ENCODE data around the gene AARSD1.
"Not testable (repeated sequence)": the region's sequence is repeated elsewhere in the genome, so short reads cannot be mapped to it uniquely, and the experiment has no call there.

The AARSD1 gene

DNA sequence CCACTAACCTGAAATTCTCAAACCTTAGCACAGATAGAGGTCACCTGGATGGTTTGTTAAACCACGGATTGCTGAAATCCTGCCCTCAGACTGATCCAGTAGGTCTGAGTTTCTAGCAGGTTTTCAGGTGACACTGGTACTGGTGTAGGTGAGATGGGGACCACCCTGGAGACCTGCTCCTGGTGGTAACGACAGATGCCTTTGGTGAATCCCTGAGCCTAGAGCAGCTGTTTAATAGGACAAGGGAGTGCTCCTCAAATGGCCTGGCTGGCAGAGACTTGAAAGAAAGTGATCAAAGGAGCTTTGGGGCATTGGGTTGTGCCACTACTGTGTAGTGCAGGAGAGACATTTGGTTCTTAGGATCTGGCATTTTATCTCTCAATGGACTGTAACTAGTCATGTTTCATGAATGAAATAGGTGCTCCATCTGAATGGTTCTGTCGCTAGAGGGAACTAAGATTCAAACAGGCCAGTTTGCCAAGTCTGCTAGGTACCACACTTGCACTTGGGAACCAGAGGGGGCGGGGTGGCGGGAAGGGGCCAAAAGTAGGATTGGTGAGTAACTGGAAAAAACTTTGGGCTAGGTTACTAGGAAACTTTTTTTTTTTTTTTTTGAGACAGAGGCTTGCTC lies 39.4 kb upstream of the AARSD1 start:
- H3K4me3 ChIP-seq (ENCODE audit: low read depth, low read length) = no peak overlapping the region
- DNase-seq (ENCODE audit: low read depth, low spot score) = no peak
- ChIA-PET CTCF (interaction anchor here (1.0 kb wide), 1 partner anchor 20 kb away, joined by 4 read pairs; no protein-coding TSS in a partner anchor), POLR2A (no interaction called here)
- no peak for TF ChIP-seq CTCF (IDR thresholded peaks at IDR 0.05; ENCODE audit: insufficient read depth, low read length, missing control alignments)

GRCh38 chr17:43000894-43001293 lies 36.6 kb upstream of the AARSD1 start:
- POLR2A ChIA-PET; H3K4me3 ChIP-seq (ENCODE audit: low read depth, low read length); DNase-seq (ENCODE audit: low read depth, low spot score): not testable (repeated sequence)
- CTCF ChIA-PET = interaction anchor here (0.8 kb wide), 1 partner anchor 309 kb away, joined by 4 read pairs; no protein-coding TSS in a partner anchor

DNA sequence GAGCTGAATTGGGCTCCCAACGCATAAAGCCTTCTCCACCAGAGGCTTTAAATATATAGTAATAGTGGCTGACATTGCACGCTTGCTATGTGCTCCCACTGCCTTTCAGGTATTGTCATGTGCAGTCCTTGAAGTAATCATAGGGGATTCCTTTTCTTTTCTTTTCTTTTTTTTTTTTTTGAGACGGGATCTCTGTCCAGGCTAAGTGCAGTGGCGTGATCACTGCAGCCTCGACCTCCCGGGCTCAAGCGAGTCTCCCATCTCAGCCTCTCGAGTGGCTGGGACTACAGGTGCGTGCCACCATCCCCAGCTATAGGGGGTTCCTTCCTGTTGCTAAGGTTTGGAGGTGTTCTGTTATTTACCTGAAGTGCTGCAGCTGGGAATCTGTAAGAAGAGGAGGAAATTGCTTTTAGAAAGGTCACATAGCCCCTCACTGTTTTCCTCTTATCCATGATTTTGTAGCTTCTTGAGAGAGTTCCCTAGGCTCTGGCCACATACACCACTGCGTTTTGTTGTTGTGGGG lies 34.8 kb upstream of the AARSD1 start:
- DNase-seq (ENCODE audit: low read depth, low spot score) = no peak
- ChIA-PET POLR2A (interaction anchor here (0.9 to 1.8 kb wide), 7 partner anchors 8 to 213 kb away, joined by 3 to 22 read pairs (median 6); partner anchors contain the start of genes AARSD1, IFI35, TMEM106A and VAT1), CTCF (interaction anchor here (0.9 to 3.0 kb wide), 12 partner anchors 8 to 421 kb away, joined by 3 to 35 read pairs (median 6); partner anchors contain the start of genes IFI35, PTGES3L and VAT1)
- no peak for TF ChIP-seq CTCF (IDR thresholded peaks at IDR 0.05; ENCODE audit: insufficient read depth, low read length, missing control alignments)
- H3K4me3 ChIP-seq (ENCODE audit: low read depth, low read length) = peak overlapping the region; percentile 93

DNA sequence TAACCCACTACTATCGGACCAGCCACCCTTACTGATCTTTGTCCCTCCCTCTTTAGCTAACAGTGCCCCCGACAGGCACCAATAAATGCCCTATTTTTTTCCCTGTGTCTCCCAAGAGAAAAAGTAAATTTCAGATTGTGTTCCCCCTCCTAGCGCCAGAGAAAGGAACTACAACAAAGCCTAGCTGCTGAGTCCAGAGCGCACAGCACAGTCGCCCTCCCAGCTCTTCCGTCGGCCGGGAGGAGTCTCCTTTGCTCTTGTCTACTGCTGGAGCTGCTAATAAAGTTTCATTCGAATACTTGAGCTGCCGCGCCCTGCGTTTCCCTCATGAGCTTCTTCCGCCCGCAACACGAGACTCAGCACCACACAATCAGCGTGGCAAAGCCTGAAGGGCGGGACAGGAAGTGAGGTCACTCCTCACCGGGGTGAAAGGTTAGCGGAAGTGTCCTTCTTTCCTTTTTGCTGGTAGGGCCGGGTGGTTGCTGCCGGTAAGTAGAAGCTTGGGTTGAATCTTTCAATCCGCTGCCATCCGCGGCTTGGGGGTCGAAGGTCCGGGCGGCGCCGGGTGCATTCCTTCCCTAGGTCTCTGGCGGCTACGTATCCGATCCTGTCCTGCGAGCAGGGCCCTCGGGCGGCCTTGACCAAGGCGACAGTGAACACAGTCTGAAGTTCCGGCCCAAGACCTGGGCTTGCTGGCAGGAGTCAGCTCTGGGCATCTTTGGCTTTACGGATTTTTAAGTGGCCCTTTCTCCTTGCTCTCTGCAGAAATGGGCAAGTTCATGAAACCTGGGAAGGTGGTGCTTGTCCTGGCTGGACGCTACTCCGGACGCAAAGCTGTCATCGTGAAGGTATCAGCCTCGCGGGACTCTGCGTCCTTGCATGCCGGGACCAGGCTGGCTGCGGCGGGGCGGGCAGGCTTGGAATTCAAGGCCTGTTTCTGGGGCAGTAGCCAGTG lies 34.0 kb upstream of the AARSD1 start, which contains the start of gene RPL27:
Gene RPL27 (plus strand): TSS at position 436 of the 955 bp plus-strand sequence. CDS start 332 bp downstream, at position 768.
- peak; percentile 65 for TF ChIP-seq CTCF (IDR thresholded peaks at IDR 0.05; ENCODE audit: insufficient read depth, low read length, missing control alignments)
- DNase-seq (ENCODE audit: low read depth, low spot score) = peak; percentile 100
- peak within 1 kb of the TSS; percentile 93 for H3K4me3 ChIP-seq (ENCODE audit: low read depth, low read length)
- ChIA-PET POLR2A (interaction anchor here (0.8 to 1.8 kb wide), 17 partner anchors 9 to 317 kb away, joined by 3 to 22 read pairs (median 4); partner anchors contain the start of genes AARSD1, BRCA1, IFI35 and PTGES3L), CTCF (interaction anchor here (0.7 to 3.0 kb wide), 29 partner anchors 8 to 420 kb away, joined by 3 to 35 read pairs (median 4); partner anchors contain the start of genes AOC2, BECN1, IFI35 and PTGES3L)

DNA sequence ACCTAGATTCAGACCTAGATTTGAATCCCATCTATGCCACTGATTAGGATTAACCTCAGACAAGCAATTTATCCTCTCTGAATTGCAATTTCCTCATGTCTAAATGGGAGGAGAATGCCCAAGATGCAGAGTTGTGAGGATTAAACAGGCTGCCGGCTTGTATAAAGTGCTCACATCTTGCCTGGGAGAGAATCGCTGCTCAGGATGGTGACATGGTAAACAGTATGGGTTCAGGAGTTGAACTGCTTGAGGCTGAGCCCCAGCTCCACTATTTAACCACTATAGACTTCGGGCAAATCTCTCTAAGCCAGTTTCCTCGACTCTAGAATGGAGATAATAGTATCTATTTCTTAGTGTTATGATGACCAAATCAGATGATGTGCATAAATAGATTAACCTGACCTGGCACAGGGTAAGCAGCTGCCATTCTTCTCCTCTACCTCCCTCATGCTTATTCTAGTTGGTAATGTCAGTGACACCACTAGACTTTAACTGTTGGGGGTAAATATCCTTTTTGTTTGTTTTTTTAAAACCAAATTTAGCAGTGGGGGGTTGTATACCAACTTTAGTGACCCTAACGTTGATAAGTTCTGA lies 33.2 kb upstream of the AARSD1 start:
- POLR2A ChIA-PET = interaction anchor here (0.7 to 1.8 kb wide), 15 partner anchors 10 to 318 kb away, joined by 3 to 22 read pairs (median 5); partner anchors contain the start of genes AARSD1, BRCA1, IFI35 and PTGES3L
- peak overlapping the region; percentile 32 for H3K4me3 ChIP-seq (ENCODE audit: low read depth, low read length)
- DNase-seq (ENCODE audit: low read depth, low spot score) = no peak
- CTCF ChIA-PET = interaction anchor here (0.7 to 3.0 kb wide), 27 partner anchors 9 to 419 kb away, joined by 3 to 35 read pairs (median 4); partner anchors contain the start of genes AOC2, BECN1, IFI35 and PTGES3L
- no peak for TF ChIP-seq CTCF (IDR thresholded peaks at IDR 0.05; ENCODE audit: insufficient read depth, low read length, missing control alignments)

DNA sequence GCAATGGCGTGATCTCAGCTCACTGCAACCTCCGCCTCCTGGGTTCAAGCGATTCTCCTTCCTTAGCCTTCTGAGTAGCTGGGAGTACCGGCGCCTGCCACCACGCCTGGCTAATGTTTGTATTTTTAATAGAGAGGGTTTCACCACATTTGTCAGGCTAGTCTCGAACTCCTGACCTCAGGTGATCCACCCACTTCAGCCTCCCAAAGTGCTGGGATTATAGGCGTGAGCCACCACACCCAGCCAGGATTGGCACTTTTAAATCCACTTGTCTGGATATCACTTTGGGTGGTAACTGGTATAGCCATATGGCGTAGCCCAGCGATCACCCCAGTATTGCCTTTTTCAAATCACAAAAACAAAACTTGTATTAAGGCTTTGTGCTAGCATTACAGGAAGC lies 29.7 kb upstream of the AARSD1 start:
- CTCF ChIA-PET = interaction anchor here (1.4 kb wide), 1 partner anchor 150 kb away, joined by 4 read pairs; no protein-coding TSS in a partner anchor
- DNase-seq (ENCODE audit: low read depth, low spot score); POLR2A ChIA-PET; H3K4me3 ChIP-seq (ENCODE audit: low read depth, low read length): not testable (repeated sequence)
